Measurements from ENCODE around the gene MPP3. TPM values are rescaled to one million over a fixed set of nuclear protein-coding genes. Genes with fewer than 3 reads are reported as not detected.

The MPP3 gene
- polyA plus RNA-seq, 1 donor (not counting 4 experiments of a cell fraction or from before 2014, with no cell fraction given): 7.4 TPM

GRCh38 chr17:43848601-43849000, 15.7 kb upstream of the MPP3 start:
- no peak for TF ChIP-seq EZH2 (IDR thresholded peaks at IDR 0.05; ENCODE audit: low read length)
- no peak for TF ChIP-seq CTCF (optimal IDR thresholded peaks at IDR 0.05 in 1 of 3, IDR thresholded peaks at IDR 0.05 in 1 of 3, conservative IDR thresholded peaks at IDR 0.05 in 1 of 3; ENCODE audit: extremely low read depth in 1 of 3, insufficient read depth in 2 of 3, low read length in 3 of 3)
- no peaks in the 10 kb centered on the region for H4K20me1 ChIP-seq (ENCODE audit: control insufficient read depth, extremely low read depth, insufficient read depth, low read length)
- H3K9me3 ChIP-seq (ENCODE audit: control insufficient read depth, low read depth, low read length): no peaks in the 10 kb centered on the region
- H3K27me3 ChIP-seq (ENCODE audit: control insufficient read depth, extremely low read depth, insufficient read depth, low read length): peaks cover 17% of the 10 kb centered on the region
- dilution Hi-C loops (cut with MboI; ENCODE audit: extremely low pct_ligation_motif_present, low sequenced_read_pairs): no loop called here
- H3K27ac ChIP-seq (ENCODE audit: control insufficient read depth, insufficient read depth, low read length): no peak overlapping the region
- H2AFZ ChIP-seq (ENCODE audit: control insufficient read depth, low read length): no peak overlapping the region
- H3K4me1 ChIP-seq (ENCODE audit: control insufficient read depth, extremely low read depth, insufficient read depth, low read length): peaks cover 3% of the 10 kb centered on the region
- no peaks in the 10 kb centered on the region for H3K36me3 ChIP-seq (ENCODE audit: control insufficient read depth in 2 of 2, extremely low read depth in 1 of 2, insufficient read depth in 2 of 2, low read length in 2 of 2)
- FAIRE-seq (no peak), DNase-seq (ENCODE audit: low read depth, low spot score) (no peak)
- no peaks in the 10 kb centered on the region for H3K79me2 ChIP-seq (ENCODE audit: control insufficient read depth, insufficient read depth, low read length)
- H3K9me1 ChIP-seq (ENCODE audit: control insufficient read depth, extremely low read depth, insufficient read depth, low read length): no peaks in the 10 kb centered on the region
- no peak overlapping the region for H3K4me3 ChIP-seq (ENCODE audit: control insufficient read depth in 2 of 3, extremely low read depth in 1 of 3, insufficient read depth in 2 of 3, low read depth in 1 of 3, low read length in 3 of 3)
- no peak overlapping the region for H3K9ac ChIP-seq (ENCODE audit: control insufficient read depth, extremely low read depth, insufficient read depth, low read length)
- H3K4me2 ChIP-seq (ENCODE audit: control insufficient read depth, extremely low read depth, insufficient read depth, low read depth, low read length): no peak overlapping the region

- Histone ChIP-seq H3K36me3 (ENCODE audit: control insufficient read depth in 2 of 2, extremely low read depth in 1 of 2, insufficient read depth in 2 of 2, low read length in 2 of 2) (no peaks in the 10 kb centered on the region), H2AFZ (ENCODE audit: control insufficient read depth, low read length) (no peak within 1 kb of the TSS), H3K9me1 (ENCODE audit: control insufficient read depth, extremely low read depth, insufficient read depth, low read length) (no peaks in the 10 kb centered on the region), H3K4me3 (ENCODE audit: control insufficient read depth in 2 of 3, extremely low read depth in 1 of 3, insufficient read depth in 2 of 3, low read depth in 1 of 3, low read length in 3 of 3) (no peak within 1 kb of the TSS), H3K9ac (ENCODE audit: control insufficient read depth, extremely low read depth, insufficient read depth, low read length) (no peak within 1 kb of the TSS), H3K9me3 (ENCODE audit: control insufficient read depth, low read depth, low read length) (no peaks in the 10 kb centered on the region), H3K27me3 (ENCODE audit: control insufficient read depth, extremely low read depth, insufficient read depth, low read length) (peaks cover 8% of the 10 kb centered on the region), H3K79me2 (ENCODE audit: control insufficient read depth, insufficient read depth, low read length) (no peaks in the 10 kb centered on the region), H3K4me1 (ENCODE audit: control insufficient read depth, extremely low read depth, insufficient read depth, low read length) (peaks cover 4% of the 10 kb centered on the region), H3K27ac (ENCODE audit: control insufficient read depth, insufficient read depth, low read length) (no peak within 1 kb of the TSS), H4K20me1 (ENCODE audit: control insufficient read depth, extremely low read depth, insufficient read depth, low read length) (no peaks in the 10 kb centered on the region), H3K4me2 (ENCODE audit: control insufficient read depth, extremely low read depth, insufficient read depth, low read depth, low read length) (no peak within 1 kb of the TSS)
- FAIRE-seq (no peak), DNase-seq (ENCODE audit: low read depth, low spot score) (no peak)
- TF ChIP-seq EZH2 (IDR thresholded peaks at IDR 0.05; ENCODE audit: low read length) (no peak), CTCF (optimal IDR thresholded peaks at IDR 0.05 in 1 of 3, IDR thresholded peaks at IDR 0.05 in 1 of 3, conservative IDR thresholded peaks at IDR 0.05 in 1 of 3; ENCODE audit: extremely low read depth in 1 of 3, insufficient read depth in 2 of 3, low read length in 3 of 3) (no peak)
- dilution Hi-C loops (cut with MboI; ENCODE audit: extremely low pct_ligation_motif_present, low sequenced_read_pairs): no loop called here
Measured at GRCh38 chr17:43846963-43847371, 14.0 kb upstream of the MPP3 start, which contains the start of gene CD300LG. Gene CD300LG (plus strand): TSS chr17:43847176. CDS start chr17:43847217, 41 bp downstream.

All from keratinocyte (primary cell).